ENCODE measurements around the gene FAM186B. TPM values are rescaled to one million over a fixed set of nuclear protein-coding genes. Genes with fewer than 3 reads are reported as not detected.

FAM186B gene
- total and polyA plus RNA-seq, 2 of the 13 experiments (the other 11 are each of a cell fraction or from before 2014, with no cell fraction given): 0.07 to 0.20 TPM

DNA sequence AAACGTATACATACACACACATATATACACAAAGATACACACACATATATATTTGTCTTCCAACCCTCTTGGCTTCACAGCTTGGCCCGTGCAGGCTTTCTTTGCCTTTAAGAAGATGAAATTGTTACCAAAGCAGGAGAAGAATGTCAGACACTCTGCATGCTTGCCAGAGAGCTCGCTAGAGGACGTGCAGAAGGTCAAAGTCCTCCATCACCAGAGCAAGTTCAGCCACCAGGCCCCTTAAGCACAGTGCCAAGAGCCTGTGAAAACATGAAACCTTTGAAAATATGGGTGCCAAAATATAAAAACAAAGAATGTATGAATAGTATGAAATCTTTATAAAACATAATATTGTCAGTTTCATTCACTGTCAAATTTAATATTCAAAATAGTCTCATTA lies 22.6 kb downstream of the FAM186B start:
- no TSS peak for BruUV-seq (replicated peaks)
- H2AFZ ChIP-seq (ENCODE audit: low read length): no peak overlapping the region
- no peaks in the 10 kb centered on the region for H3K79me2 ChIP-seq (ENCODE audit: insufficient read depth, low read length)
- peaks cover 6 to 13% of the 10 kb centered on the region in 2 experiments; a peak in 4 of 5 replicates for H3K36me3 ChIP-seq (replicated peaks in 1 of 2; ENCODE audit: control insufficient read depth in 1 of 2, insufficient read depth in 2 of 2, low read length in 2 of 2)
- H3K27me3 ChIP-seq (ENCODE audit: control insufficient read depth in 1 of 2, insufficient read depth in 2 of 2, low read length in 2 of 2): no peaks in the 10 kb centered on the region
- FAIRE-seq: peak; percentile 56
- no peak for ATAC-seq
- no peak overlapping the region for H3K4me2 ChIP-seq (ENCODE audit: low read depth, low read length)
- TF ChIP-seq CHD2 (IDR thresholded peaks at IDR 0.05; ENCODE audit: low read depth, low read length) (no peak), ZNF776 (CRISPR knock-in tag; IDR thresholded peaks at IDR 0.05) (no peak), PCBP2 (optimal IDR thresholded peaks at IDR 0.05; ENCODE audit: low read depth, low read length, poor library complexity, severe bottlenecking) (no peak), AGO2 (optimal IDR thresholded peaks at IDR 0.05; ENCODE audit: low read depth, low read length) (no peak), KLF16 (CRISPR knock-in tag; IDR thresholded peaks at IDR 0.05) (no peak), HNF4G (IDR thresholded peaks at IDR 0.05; ENCODE audit: borderline replicate concordance, low read depth, low read length) (0 out of 2 replicates have a peak, but pooled peaks have one; percentile 20), HNF4G (CRISPR knock-in tag; IDR thresholded peaks at IDR 0.05; ENCODE audit: borderline replicate concordance, low read depth) (no peak), ZNF615 (CRISPR knock-in tag; IDR thresholded peaks at IDR 0.05; ENCODE audit: borderline replicate concordance) (no peak), RBFOX2 (IDR thresholded peaks at IDR 0.05; ENCODE audit: low read depth, low read length) (no peak), HNF4A (CRISPR knock-in tag; IDR thresholded peaks at IDR 0.05) (peak; percentile 68), ZNF484 (CRISPR knock-in tag; IDR thresholded peaks at IDR 0.05; ENCODE audit: borderline replicate concordance, low read depth) (no peak)
- TF ChIP-seq, protein P1, sequence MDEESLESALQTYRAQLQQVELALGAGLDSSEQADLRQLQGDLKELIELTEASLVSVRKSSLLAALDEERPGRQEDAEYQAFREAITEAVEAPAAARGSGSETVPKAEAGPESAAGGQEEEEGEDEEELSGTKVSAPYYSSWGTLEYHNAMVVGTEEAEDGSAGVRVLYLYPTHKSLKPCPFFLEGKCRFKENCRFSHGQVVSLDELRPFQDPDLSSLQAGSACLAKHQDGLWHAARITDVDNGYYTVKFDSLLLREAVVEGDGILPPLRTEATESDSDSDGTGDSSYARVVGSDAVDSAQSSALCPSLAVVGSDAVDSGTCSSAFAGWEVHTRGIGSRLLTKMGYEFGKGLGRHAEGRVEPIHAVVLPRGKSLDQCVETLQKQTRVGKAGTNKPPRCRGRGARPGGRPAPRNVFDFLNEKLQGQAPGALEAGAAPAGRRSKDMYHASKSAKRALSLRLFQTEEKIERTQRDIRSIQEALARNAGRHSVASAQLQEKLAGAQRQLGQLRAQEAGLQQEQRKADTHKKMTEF (CRISPR knock-in tag; IDR thresholded peaks at IDR 0.05): no peak
- TF ChIP-seq, protein P2, sequence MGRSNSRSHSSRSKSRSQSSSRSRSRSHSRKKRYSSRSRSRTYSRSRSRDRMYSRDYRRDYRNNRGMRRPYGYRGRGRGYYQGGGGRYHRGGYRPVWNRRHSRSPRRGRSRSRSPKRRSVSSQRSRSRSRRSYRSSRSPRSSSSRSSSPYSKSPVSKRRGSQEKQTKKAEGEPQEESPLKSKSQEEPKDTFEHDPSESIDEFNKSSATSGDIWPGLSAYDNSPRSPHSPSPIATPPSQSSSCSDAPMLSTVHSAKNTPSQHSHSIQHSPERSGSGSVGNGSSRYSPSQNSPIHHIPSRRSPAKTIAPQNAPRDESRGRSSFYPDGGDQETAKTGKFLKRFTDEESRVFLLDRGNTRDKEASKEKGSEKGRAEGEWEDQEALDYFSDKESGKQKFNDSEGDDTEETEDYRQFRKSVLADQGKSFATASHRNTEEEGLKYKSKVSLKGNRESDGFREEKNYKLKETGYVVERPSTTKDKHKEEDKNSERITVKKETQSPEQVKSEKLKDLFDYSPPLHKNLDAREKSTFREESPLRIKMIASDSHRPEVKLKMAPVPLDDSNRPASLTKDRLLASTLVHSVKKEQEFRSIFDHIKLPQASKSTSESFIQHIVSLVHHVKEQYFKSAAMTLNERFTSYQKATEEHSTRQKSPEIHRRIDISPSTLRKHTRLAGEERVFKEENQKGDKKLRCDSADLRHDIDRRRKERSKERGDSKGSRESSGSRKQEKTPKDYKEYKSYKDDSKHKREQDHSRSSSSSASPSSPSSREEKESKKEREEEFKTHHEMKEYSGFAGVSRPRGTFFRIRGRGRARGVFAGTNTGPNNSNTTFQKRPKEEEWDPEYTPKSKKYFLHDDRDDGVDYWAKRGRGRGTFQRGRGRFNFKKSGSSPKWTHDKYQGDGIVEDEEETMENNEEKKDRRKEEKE (IDR thresholded peaks at IDR 0.05): no peak
- TF ChIP-seq, protein P3, sequence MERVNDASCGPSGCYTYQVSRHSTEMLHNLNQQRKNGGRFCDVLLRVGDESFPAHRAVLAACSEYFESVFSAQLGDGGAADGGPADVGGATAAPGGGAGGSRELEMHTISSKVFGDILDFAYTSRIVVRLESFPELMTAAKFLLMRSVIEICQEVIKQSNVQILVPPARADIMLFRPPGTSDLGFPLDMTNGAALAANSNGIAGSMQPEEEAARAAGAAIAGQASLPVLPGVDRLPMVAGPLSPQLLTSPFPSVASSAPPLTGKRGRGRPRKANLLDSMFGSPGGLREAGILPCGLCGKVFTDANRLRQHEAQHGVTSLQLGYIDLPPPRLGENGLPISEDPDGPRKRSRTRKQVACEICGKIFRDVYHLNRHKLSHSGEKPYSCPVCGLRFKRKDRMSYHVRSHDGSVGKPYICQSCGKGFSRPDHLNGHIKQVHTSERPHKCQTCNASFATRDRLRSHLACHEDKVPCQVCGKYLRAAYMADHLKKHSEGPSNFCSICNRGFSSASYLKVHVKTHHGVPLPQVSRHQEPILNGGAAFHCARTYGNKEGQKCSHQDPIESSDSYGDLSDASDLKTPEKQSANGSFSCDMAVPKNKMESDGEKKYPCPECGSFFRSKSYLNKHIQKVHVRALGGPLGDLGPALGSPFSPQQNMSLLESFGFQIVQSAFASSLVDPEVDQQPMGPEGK (CRISPR knock-in tag; IDR thresholded peaks at IDR 0.05): no peak
- TF ChIP-seq, protein P4, sequence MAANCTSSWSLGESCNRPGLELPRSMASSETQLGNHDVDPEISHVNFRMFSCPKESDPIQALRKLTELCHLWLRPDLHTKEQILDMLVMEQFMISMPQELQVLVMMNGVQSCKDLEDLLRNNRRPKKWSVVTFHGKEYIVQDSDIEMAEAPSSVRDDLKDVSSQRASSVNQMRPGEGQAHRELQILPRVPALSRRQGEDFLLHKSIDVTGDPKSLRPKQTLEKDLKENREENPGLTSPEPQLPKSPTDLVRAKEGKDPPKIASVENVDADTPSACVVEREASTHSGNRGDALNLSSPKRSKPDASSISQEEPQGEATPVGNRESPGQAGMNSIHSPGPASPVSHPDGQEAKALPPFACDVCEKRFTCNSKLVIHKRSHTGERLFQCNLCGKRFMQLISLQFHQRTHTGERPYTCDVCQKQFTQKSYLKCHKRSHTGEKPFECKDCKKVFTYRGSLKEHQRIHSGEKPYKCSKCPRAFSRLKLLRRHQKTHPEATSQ (CRISPR knock-in tag; IDR thresholded peaks at IDR 0.05; ENCODE audit: borderline replicate concordance): no peak
- H3K9me3 ChIP-seq (ENCODE audit: low read length): no peaks in the 10 kb centered on the region
- H3K4me1 ChIP-seq (ENCODE audit: insufficient read depth, low read length): peaks cover 25% of the 10 kb centered on the region
- DNase-seq (ENCODE audit: low spot score): no peak
- no peak overlapping the region for H3K4me3 ChIP-seq (replicated peaks in 1 of 3; ENCODE audit: insufficient read depth in 1 of 3, low read depth in 2 of 3, low read length in 3 of 3)
- in situ Hi-C loops (cut with HindIII; ENCODE audit: extremely low pct_ligation_motif_present, low pct_unique_long_range_greater_than_20kb) (no loop called here), intact Hi-C loops (cut with micrococcal nuclease; ENCODE audit: unreplicated experiment) (no loop called here)
- H4K20me1 ChIP-seq (ENCODE audit: insufficient read depth, low read length): no peaks in the 10 kb centered on the region
- whole genome bisulfite sequencing (ENCODE audit: low lambda C conversion rate): 38% methylated on average over 4 of the region's 4 CpGs
- POLR2A ChIA-PET: interaction anchor here (1.0 kb wide), 1 partner anchor 12 kb away, joined by 3 read pairs; no protein-coding TSS in a partner anchor
- no peak overlapping the region for H3K27ac ChIP-seq (ENCODE audit: extremely low read length, insufficient read depth, low read length)
- CTCF ChIA-PET (ENCODE audit: low intra/inter-chr PET ratio, low total read pairs): no interaction called here
- no peak overlapping the region for H3K9ac ChIP-seq (ENCODE audit: insufficient read depth, low read depth, low read length)
